AML-193 (cell line): Measurements from ENCODE around the gene SLC35B2.
"Not testable (repeated sequence)": the region's sequence is repeated elsewhere in the genome, so short reads cannot be mapped to it uniquely, and the experiment has no call there.

Experiments used
- DNase-seq, 2 experiments: peaks; one replicate each; lab custom pipeline; 2025; lab: John Stamatoyannopoulos, UW

Gene SLC35B2

DNA sequence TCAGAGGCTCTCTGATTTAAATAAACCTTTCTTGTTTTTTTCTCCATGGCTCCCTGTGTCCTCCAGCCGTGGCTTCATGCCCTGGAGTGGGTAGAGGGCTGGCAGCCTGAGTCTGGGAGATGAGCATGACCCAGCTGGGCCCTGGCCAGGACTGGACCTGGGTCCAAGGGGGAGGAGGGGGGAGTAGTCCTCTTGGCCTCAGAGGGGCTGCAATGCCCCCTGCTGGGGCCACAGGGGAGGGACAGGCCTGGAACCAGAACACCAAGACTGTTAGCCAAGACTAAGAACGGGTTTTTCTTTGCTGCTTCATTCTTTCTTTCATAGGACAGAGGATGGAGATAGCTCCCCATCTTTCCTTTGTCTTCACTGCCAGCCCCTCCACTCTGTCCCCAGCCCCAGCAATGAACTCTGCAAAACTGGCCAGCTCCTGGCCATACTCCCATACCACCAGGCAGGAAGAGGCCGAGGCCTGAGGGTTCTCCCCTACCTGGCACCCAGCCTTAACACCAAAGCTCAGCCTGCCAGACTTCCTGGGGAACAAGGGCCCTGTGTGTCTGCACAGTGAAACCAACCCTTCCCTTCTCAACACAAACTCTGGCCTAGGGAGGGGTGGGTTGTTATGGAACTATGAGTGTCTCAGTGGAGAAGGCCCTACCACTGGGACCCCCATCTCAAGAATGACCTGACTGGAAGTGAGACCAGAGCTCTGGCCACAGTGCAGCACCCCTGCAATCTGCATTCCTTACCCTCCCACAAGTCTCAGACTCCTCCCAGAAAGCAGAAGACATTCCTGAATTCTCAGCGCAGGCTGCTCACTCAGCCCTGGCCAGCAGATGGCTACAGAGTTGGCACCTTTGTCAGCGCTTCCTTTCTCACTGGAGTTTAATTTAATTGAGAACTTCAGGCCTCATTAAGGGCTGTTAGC is 23.0 kb downstream of the SLC35B2 start:
- peak; percentile 28 to 29 for DNase-seq

DNA sequence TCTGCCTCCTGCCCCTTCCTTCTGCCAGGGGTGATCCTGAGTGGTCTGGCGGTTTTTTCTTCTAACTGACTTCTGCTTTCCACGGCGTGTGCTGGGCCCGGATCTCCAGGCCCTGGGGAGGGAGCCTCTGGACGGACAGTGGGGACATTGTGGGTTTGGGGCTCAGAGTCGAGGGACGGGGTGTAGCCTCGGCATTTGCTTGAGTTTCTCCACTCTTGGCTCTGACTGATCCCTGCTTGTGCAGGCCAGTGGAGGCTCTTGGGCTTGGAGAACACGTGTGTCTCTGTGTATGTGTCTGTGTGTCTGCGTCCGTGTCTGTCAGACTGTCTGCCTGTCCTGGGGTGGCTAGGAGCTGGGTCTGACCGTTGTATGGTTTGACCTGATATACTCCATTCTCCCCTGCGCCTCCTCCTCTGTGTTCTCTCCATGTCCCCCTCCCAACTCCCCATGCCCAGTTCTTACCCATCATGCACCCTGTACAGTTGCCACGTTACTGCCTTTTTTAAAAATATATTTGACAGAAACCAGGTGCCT is 23.7 kb downstream of the SLC35B2 start:
- DNase-seq = no peak

DNA sequence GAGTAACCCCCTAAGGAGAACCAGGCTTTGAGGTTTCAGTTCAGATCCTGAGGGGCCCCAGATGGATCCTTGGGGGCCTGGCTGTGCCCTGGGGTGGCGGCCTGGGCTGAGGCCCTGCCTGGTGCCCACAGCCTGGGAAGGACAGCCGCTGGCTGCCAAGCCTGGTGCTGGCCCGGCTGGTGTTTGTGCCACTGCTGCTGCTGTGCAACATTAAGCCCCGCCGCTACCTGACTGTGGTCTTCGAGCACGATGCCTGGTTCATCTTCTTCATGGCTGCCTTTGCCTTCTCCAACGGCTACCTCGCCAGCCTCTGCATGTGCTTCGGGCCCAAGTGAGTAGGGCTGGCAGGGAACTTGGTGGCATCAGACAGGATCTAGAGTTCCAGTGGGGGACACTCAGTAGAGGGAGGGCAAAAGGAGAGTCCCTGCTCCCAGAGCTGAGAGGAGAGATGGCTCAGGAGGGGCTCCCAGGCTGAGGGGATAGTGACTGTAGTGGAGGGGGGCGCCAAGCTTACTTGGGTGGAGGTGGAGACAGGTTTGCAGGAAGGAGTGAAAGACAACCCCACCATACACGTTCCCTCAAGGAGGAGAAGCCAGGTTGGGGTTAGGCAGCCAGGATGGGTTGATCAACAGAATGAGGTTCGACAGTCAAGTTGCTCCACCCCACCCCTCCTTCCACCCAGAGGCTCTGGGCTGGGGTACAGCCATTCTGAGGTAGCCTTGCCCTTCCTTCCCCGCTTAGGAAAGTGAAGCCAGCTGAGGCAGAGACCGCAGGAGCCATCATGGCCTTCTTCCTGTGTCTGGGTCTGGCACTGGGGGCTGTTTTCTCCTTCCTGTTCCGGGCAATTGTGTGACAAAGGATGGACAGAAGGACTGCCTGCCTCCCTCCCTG is 24.4 kb downstream of the SLC35B2 start:
- DNase-seq = no peak

DNA sequence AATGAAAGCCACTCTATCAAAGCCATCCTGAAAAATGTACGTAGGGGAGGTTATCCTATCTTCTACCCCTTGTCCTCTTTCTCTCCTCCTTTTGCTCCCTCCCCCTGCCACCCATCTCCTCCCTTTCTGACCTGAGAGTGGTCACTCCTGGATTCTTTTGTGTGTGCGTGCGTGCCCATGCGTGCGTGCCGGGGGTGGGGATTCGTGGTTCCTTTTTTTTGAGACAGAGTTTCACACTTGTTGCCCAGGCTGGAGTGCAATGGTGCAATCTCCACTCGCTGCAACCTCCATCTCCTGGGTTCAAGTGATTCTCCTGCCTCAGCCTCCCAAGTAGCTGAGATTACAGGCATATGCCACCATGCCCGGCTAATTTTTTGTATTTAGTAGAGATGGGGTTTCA is 25.9 kb downstream of the SLC35B2 start:
- DNase-seq = not testable (repeated sequence)

DNA sequence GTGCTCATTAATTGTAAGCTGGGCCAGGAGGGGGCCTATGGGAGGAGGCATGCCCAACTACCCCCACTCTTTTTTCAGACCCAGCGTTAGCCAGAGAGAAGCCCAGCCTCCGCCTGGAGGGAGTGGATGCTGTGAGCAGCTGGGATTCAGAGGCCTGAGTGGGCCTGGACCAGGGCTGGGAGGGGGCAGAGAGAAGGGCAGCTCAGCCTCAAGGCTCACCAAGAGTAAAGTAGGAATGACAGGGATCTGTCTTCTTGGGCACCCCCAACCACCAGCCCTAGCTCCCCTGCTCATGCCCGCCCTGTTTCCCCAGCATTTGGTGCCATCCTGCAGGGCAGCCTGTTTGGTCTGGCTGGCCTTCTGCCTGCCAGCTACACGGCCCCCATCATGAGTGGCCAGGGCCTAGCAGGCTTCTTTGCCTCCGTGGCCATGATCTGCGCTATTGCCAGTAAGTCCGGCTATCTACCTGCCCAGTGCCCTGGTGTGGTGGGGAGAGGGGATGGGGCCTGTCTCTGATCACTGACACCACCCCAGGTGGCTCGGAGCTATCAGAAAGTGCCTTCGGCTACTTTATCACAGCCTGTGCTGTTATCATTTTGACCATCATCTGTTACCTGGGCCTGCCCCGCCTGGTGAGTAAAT is 27.2 kb downstream of the SLC35B2 start:
- DNase-seq = no peak

DNA sequence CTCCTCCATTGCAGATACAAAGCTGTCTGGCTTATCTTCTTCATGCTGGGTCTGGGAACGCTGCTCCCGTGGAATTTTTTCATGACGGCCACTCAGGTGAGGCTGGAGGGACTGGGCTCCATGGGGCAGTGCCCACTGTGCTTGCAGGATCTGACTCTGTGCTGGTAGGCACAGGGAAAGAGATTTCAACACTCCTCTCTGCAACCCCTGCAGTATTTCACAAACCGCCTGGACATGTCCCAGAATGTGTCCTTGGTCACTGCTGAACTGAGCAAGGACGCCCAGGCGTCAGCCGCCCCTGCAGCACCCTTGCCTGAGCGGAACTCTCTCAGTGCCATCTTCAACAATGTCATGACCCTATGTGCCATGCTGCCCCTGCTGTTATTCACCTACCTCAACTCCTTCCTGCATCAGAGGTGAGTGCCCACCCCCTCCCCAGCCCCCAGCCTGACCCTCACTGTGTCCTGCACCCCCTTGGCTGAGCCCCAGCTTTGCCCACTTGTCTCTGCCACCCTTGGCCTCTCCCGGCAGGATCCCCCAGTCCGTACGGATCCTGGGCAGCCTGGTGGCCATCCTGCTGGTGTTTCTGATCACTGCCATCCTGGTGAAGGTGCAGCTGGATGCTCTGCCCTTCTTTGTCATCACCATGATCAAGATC is 27.8 kb downstream of the SLC35B2 start:
- DNase-seq = peak in 1 of 2 experiments; percentile 29

DNA sequence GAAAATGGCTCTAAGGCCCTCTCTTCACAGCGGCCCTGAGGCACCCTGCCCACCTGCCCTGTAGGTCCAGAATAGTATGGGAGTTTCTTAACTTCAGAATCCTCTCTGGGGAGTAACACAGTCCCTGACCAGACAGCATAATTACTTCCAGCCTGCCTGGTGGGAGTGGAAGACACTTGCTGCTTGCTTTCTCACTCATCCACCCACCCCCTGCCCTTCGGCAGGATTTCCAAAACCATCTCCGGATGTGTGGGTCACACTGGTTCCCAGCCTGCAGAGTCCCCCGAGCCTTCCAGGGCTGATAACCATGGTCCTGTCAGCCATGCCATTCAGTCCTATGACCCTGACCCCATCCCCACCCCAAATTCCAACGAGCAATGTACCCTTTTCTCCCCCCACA is 28.5 kb downstream of the SLC35B2 start:
- no peak for DNase-seq

DNA sequence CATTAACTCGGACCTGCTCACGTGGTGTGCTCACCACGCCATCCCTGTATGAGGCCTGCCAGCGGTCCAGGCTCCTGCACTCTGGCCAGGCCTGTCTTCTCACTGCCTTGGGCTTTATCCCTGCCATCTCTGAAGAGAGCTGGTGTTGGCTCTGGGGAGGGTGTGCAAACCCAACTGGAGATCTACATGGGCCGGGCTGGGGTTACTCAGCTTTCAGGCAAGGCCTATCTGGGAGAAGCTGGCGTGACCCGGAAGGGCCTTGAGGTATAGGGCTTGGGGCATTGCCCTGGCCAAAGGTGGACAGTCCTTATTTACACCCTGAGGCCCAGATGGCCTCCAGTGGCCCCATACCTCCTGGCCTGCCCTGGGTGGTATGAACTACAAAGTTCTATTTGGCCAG is 28.9 kb downstream of the SLC35B2 start:
- no peak for DNase-seq

DNA sequence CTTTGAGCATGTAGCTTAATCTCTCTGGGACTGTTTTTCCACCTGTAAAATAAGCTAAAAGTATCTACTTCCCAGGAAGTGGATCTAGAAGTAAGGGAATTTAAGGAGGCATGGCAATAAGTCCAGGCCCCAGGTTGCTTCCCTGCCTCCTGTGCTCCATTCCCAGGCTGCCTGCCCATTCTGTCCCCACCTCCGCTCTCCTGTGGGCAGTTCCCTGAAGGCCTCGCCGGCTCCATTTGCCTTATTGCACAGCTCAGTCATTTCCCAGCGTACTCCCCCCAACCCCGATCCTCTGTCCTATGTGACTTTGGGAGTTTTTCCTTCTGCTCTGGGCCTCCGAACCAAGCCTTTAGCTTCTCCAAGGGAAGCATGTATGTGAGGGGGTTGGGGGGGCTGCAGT is 29.3 kb downstream of the SLC35B2 start:
- DNase-seq = no peak

DNA sequence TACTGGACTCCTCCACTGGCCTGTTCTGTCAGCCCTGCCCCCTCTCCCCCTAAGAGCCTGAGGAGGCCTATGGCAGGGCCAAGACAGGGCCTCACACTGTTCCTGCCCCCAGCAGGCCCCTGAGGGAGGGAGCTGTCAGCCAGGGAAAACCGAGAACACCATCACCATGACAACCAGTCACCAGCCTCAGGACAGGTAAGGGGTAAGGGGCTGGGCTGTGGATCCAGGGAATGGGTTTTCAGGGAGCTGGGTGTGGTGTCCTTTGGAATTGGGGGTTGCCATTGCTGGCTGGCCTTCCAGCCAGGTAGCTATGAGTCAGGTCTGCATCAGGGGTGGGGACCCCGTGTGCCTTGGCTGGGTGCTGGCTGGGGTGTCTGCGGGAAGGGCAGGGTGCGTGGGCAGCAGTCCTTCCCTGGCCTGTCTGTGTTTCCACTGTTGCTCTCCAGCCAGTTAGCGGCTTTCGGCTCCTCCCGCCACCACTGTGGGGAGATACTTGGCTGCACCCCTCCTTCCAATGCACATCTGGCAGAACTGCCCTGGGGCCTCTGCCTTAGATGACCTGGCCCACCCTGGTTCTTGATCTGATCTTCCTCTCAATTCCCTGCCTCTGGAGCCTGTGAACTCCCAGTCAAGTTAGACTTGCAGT is 30.1 kb downstream of the SLC35B2 start:
- DNase-seq = no peak

DNA sequence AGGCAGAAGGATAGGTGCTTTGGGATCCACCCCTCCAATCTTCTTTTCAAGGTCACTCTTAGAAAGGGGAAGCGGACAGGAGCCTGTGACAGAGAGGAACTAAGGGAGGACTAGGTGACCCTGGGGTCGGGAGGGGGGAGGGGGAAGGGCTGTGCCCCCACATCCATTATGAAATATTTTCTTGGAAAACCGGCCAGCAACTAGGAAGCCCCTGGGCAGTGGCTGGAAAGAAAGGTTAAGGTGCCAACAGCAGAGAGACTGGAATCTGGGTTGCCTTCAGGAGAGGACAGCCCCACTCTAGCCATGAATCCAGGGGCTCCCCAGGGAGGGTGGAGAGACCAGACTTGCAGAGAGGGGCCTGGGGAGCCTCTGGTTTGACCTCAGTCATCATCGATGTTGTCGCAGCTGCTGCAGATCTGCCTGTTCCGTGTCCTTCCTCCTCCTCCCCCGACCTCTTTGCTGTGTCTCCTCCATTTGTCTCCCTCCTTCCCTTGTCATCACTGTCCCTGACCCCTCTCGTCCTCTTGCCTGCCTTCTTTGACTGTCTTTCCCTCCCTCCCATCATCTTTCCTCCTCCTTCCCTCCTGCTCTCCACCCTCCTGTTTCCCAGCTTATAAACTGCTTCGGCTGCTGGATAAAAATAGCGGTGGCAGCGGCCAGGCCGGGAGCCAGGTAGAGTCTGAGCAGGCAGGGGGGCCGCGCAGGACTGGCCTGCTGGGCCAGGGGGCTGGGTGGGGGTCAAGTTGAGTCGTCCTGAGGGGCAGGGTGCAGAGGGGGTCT is 30.8 kb downstream of the SLC35B2 start:
- DNase-seq = peak; percentile 27 to 41

DNA sequence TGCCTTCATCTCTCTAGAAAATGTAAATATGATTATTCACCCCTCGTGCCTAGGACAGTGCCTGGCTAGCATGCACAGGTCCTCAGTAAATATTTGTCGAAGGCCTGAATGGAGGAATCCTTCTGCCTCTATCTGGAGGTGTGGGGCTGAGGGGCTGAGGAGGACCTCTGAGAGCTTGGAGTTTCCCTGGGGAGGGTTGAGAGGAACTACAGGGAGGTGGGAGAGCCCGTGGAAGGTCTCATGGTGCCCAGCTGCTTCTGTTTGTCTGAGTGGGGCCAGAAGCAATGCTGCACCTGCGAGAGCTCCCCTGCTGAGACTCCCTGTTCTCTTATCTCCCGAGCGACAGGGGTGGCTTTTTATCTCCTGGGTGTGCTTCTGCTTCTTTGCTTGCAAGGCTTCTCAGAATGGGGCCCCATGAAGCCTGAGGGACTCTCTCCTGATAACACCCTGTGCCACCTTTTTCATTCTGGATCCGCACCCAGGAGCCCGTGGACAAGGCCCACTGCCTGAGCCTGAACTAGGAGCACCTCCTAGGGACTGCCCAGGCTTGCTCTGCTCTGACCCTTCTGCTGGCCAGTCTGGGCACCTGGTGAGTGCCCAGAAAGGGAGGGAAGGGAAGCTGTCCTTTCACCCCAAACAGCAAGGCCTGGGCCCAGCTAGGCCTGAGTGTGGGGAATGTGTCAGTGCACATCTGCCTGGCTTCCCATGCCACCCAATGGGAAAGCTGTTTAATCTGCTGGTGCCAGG is 31.6 kb downstream of the SLC35B2 start:
- DNase-seq = no peak

DNA sequence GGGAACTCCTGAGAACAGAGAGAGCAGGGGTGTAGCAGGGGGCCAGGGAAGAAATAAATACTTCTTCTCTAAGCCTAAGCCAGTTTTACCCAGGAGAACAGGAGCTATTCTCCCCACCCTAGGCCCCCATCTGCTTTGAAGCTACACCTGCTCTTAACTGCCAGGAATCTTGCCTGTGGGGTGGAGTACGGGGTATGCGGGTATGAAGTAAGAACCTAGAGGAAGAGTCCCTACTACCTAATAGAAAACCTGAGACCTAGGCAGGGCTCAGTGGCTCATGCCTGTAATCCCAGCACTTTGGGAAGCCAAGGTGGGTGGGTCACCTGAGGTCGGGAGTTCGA is 32.4 kb downstream of the SLC35B2 start:
- DNase-seq = no peak

DNA sequence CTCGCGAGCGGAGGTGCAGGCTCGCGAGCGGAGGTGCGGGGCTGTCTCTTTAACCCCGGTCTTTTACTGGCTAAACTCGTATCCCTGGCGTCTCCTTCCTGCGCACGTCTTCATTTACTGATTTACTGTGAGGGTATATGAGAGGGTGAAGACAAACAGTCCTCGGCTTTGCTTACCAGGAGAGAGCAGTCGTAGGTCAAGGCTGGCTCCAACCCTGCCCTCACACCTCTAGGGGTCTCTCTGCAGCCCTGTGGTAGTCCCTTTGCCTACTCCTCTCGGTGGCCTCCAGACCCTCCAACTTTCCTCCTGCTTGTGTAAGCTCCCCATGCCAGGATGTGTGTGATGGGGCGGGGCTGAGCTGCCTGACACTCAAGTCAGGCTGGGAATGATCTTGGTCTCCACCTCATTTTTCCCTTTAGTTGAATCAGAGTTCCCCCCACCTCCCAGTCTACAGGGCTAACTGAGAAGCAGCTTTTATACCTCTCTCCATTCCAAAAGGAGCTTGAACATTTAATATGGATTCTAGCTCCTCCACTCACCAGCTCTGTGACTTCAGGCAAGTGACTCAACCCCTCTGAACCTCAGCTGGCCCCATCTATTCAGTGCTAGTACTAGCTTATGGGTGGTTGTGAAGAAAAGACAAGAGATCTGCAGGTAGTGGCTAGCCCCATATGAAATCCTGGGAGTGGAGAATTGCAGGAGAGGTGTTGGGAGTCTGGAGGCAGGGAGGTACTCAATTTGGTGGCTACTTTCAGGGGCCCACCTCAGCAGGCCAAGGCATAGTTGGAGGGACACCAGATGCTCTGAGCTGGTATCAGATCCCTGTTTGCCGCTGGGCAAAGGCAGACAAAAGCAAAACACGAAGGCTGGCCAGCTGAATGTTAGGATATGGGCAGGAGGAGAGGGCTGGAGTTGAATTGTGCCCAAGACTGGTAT is 33.0 kb downstream of the SLC35B2 start:
- peak in 1 of 2 experiments; percentile 27 for DNase-seq

DNA sequence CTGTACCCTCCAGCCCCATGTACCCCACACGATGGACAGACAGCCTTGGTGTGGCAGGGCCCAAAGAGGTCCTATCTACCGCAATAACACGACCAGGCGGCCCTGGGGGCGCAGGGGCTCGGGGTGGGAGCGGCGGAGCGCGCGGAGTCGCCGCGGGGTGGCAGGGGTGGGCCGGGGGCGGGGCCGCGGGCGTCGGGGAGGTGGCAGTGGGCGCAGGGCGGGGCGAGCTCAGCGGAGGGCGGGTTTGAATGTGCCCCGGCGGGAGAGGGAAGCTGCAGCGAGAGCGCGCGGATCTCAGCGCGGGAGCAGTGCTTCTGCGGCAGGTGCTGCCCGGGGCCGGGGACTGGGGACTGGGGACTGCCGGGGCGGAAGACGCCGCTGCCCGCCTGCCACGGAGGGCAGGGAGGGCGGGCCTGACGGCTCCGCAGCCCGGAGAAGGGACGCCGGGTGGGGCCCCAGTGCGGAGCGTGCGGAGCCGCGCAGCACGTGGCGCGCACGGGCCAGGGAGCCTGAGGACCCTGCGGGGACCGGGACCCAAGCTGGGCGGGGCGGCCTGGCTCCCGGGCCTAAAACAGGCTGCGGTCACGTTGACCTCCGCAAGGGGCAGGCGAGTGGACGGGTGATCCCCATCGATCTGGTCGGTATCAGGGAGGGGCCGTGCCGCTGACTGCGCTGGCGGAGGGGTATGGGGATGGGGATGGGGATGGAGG is 33.9 kb downstream of the SLC35B2 start, which contains the start of gene SLC29A1:
Gene SLC29A1 (plus strand): TSS at position 277 of the 710 bp plus-strand sequence. CDS start 3,719 bp downstream, outside the sequence.
- DNase-seq = peak; percentile 74 to 76

DNA sequence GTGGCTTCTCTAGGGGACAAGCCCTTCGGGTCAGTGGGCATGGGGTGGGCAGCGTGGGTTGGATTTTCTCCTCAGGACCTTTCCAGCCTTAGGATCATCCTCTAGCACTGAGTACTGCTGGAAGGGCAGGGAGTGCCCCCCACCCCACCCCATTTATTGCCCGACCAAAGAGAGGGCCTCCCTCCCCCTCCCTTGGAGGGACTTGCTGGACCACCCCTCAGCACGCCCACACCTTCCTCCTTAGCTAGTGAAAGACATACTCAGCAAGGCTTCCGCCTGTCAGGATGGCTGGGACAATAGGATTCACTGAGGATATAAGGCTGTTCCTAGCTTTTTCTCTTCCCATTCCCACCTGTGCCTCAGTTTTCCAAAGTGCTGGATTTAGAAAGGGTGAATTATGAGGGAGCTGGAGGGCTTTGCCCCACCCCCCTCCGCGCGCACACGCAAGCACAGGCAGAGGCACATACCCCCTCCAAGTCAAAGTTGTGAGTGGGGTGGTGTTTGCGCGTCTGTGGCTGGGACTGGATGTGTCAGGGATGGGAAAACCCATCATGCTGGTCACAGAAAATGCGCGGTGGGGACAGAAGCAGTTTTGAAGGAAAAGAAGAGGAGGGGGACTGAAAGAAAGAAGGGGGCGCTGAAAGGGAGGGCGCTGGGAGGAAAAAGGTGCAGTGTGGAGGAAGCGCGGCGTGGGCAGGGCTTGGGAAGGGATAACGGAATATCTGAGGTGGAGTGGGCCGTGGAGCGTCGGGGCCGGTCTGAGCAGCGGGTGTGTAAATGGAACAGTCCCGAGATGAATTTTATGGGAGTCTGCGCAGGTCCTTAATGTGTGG is 34.6 kb downstream of the SLC35B2 start:
- DNase-seq = no peak

DNA sequence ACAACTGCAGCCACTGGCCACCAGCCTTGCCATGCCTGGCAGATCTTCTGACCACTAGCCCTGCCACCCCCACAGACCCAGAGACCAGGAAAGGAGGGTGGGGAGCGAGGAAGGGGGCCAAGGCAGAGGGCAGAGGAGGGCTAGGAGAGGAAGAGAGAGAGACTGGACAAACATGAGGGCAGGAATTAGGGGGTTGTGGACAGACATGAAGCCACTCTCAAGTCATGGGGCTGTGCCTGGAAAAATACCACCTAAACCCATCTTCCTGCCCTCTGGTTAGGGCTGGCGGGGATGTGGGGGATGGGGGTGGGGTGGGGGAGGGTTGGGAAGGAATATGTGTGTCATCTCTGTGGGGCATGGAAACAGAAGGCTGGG is 35.4 kb downstream of the SLC35B2 start:
- DNase-seq = no peak
